ENCODE data around the gene F12.
A peak's percentile ranks its signal among the peaks of the same experiment; 100 is the strongest.

The F12 gene

GRCh38 chr5:177371120-177372033 lies 38.0 kb downstream of the F12 start (continued):
- TF ChIP-seq ZNF18 (tag by site-specific recombination; IDR thresholded peaks at IDR 0.05): no peak
- TF ChIP-seq ZNF169 (tag by site-specific recombination; IDR thresholded peaks at IDR 0.05): 0 out of 2 replicates have a peak, but pooled peaks have one; percentile 19
- 0 out of 2 replicates have a peak, but pooled peaks have one; percentile 33 for TF ChIP-seq ZNF341 (tag by site-specific recombination; IDR thresholded peaks at IDR 0.05; ENCODE audit: low read depth)
- TF ChIP-seq ZNF248 (tag by site-specific recombination; IDR thresholded peaks at IDR 0.05): no peak
- 0 out of 2 replicates have a peak, but pooled peaks have one; percentile 34 for TF ChIP-seq ZFP69B (tag by site-specific recombination; IDR thresholded peaks at IDR 0.05)
- TF ChIP-seq, protein P1, sequence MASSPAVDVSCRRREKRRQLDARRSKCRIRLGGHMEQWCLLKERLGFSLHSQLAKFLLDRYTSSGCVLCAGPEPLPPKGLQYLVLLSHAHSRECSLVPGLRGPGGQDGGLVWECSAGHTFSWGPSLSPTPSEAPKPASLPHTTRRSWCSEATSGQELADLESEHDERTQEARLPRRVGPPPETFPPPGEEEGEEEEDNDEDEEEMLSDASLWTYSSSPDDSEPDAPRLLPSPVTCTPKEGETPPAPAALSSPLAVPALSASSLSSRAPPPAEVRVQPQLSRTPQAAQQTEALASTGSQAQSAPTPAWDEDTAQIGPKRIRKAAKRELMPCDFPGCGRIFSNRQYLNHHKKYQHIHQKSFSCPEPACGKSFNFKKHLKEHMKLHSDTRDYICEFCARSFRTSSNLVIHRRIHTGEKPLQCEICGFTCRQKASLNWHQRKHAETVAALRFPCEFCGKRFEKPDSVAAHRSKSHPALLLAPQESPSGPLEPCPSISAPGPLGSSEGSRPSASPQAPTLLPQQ (tag by site-specific recombination; IDR thresholded peaks at IDR 0.05): peak; percentile 62
- TF ChIP-seq ZNF280C (tag by site-specific recombination; IDR thresholded peaks at IDR 0.05): no peak
- no peak for TF ChIP-seq ZNF529 (tag by site-specific recombination; IDR thresholded peaks at IDR 0.05; ENCODE audit: insufficient replicate concordance)
- no peak for TF ChIP-seq ELK4 (IDR thresholded peaks at IDR 0.05; ENCODE audit: borderline replicate concordance, low read depth, low read length)
- TF ChIP-seq ZNF664 (tag by site-specific recombination; IDR thresholded peaks at IDR 0.05): no peak

GRCh38 chr5:177370488-177371119 lies 38.8 kb downstream of the F12 start:
- peaks cover 0 to 5% of the 10 kb centered on the region in 2 experiments; a peak in 1 of 3 replicates for H3K36me3 ChIP-seq (ENCODE audit: control insufficient read depth in 2 of 2, insufficient read depth in 1 of 2, low read length in 2 of 2)
- H3K4me3 ChIP-seq (ENCODE audit: low read depth, low read length): peak overlapping the region; percentile 63
- H3K4me1 ChIP-seq (ENCODE audit: control insufficient read depth, insufficient read depth, low read length): peaks cover 6% of the 10 kb centered on the region; the same call in 1 of the 2 replicates
- H3K9me3 ChIP-seq (ENCODE audit: control insufficient read depth, insufficient read depth, low read depth, low read length): no peaks in the 10 kb centered on the region
- POLR2A ChIA-PET: interaction anchor here (0.5 to 2.4 kb wide), 16 partner anchors 9 to 127 kb away, joined by 3 to 26 read pairs (median 4); partner anchors contain the start of genes GRK6, LMAN2, MXD3 and PDLIM7
- H3K27ac ChIP-seq (ENCODE audit: extremely low read depth, low read depth, low read length): peak overlapping the region; percentile 88; the same call in 1 of the 2 replicates
- CTCF ChIA-PET: interaction anchor here (0.5 to 6.1 kb wide), 34 partner anchors 8 to 803 kb away, joined by 3 to 65 read pairs (median 5); partner anchors contain the start of genes GRK6, LMAN2, MXD3 and PFN3
- TF ChIP-seq GLIS2 (tag by site-specific recombination; IDR thresholded peaks at IDR 0.05) (peak; percentile 79), ZNF132 (tag by site-specific recombination; IDR thresholded peaks at IDR 0.05; ENCODE audit: borderline replicate concordance) (no peak), ZSCAN18 (tag by site-specific recombination; IDR thresholded peaks at IDR 0.05) (no peak), ZNF274 (IDR thresholded peaks at IDR 0.05; ENCODE audit: low read length) (no peak), ZNF274 (tag by site-specific recombination; IDR thresholded peaks at IDR 0.05; ENCODE audit: borderline replicate concordance) (no peak), ZNF560 (tag by site-specific recombination; IDR thresholded peaks at IDR 0.05; ENCODE audit: borderline replicate concordance) (no peak), ZBTB44 (tag by site-specific recombination; IDR thresholded peaks at IDR 0.05) (peak; percentile 58; the same call in 1 of the 2 replicates), PRDM1 (tag by site-specific recombination; IDR thresholded peaks at IDR 0.05) (no peak), ZNF654 (tag by site-specific recombination; IDR thresholded peaks at IDR 0.05; ENCODE audit: low read depth) (no peak), ZBTB20 (tag by site-specific recombination; IDR thresholded peaks at IDR 0.05) (peak; percentile 55; the same call in 1 of the 2 replicates)
- TF ChIP-seq, protein P2, sequence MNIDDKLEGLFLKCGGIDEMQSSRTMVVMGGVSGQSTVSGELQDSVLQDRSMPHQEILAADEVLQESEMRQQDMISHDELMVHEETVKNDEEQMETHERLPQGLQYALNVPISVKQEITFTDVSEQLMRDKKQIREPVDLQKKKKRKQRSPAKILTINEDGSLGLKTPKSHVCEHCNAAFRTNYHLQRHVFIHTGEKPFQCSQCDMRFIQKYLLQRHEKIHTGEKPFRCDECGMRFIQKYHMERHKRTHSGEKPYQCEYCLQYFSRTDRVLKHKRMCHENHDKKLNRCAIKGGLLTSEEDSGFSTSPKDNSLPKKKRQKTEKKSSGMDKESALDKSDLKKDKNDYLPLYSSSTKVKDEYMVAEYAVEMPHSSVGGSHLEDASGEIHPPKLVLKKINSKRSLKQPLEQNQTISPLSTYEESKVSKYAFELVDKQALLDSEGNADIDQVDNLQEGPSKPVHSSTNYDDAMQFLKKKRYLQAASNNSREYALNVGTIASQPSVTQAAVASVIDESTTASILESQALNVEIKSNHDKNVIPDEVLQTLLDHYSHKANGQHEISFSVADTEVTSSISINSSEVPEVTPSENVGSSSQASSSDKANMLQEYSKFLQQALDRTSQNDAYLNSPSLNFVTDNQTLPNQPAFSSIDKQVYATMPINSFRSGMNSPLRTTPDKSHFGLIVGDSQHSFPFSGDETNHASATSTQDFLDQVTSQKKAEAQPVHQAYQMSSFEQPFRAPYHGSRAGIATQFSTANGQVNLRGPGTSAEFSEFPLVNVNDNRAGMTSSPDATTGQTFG (tag by site-specific recombination; IDR thresholded peaks at IDR 0.05; ENCODE audit: borderline replicate concordance): no peak

Data from HEK293 (cell line).